DND-41 (cell line): ENCODE data around the gene HBA2.

Experiments used
- ATAC-seq: fragments of 200-7000 bp; cut with Tn5 transposase; 3 replicates; pipeline ENCODE4 v1.9.1; 2021; ENCODE audit warnings: low read depth; ENCODE audit not compliant: insufficient read depth
- DNase-seq: peaks from one replicate; pipeline ENCODE4 v3.0.0-alpha.2; 2020
- H2AFZ ChIP-seq: 2 replicates; pipeline ENCODE4 v1.6.0; 2012; ENCODE audit warnings: low read depth, low read length
- H3K27ac ChIP-seq: 2 replicates; pipeline ENCODE4 v1.5.1; 2012; ENCODE audit warnings: low read length, inconsistent platforms
- H3K27me3 ChIP-seq: fragments of 200-600 bp; sonication (generic); 2 replicates; pipeline ENCODE4 v1.6.0; 2012; ENCODE audit warnings: low read length, mild to moderate bottlenecking, inconsistent platforms; ENCODE audit not compliant: insufficient read depth, poor library complexity
- H3K36me3 ChIP-seq: 2 replicates; pipeline ENCODE4 v1.5.1; 2012; ENCODE audit warnings: low read length, inconsistent platforms; ENCODE audit not compliant: insufficient read depth
- H3K4me1 ChIP-seq: 2 replicates; pipeline ENCODE4 v1.5.1; 2012; ENCODE audit warnings: mild to moderate bottlenecking, low read length; ENCODE audit not compliant: insufficient read depth
- H3K4me2 ChIP-seq: 2 replicates; pipeline ENCODE4 v1.6.0; 2012; ENCODE audit warnings: mild to moderate bottlenecking, moderate library complexity, low read length, inconsistent platforms; ENCODE audit not compliant: insufficient read depth
- H3K4me3 ChIP-seq, 2 experiments: fragments of 200-600 bp in 1 of 2; shearing (Covaris generic) in 1 of 2; 2 replicates each; pipeline ENCODE4 v1.5.1; 2012 to 2016; ENCODE audit warnings: inconsistent platforms in 2 of 2, low read length in 2 of 2, mild to moderate bottlenecking in 2 of 2, low read depth in 1 of 2, moderate library complexity in 1 of 2
- H3K79me2 ChIP-seq: 2 replicates; pipeline ENCODE4 v1.6.0; 2012; ENCODE audit warnings: low read length, inconsistent platforms; ENCODE audit not compliant: insufficient read depth
- H3K9ac ChIP-seq: 2 replicates; pipeline ENCODE4 v1.6.0; 2012; ENCODE audit warnings: low read depth, mild to moderate bottlenecking, inconsistent platforms, low read length, moderate library complexity
- H3K9me3 ChIP-seq: 2 replicates; pipeline ENCODE4 v1.5.1; 2012; ENCODE audit warnings: low read length, moderate library complexity, mild to moderate bottlenecking, inconsistent platforms; ENCODE audit not compliant: insufficient read depth, severe bottlenecking
- H4K20me1 ChIP-seq: 2 replicates; pipeline ENCODE4 v1.6.0; 2012; ENCODE audit warnings: low read length; ENCODE audit not compliant: insufficient read depth
- CTCF ChIP-seq: IDR thresholded peaks from 2 replicates; pipeline ENCODE4 v1.5.1; 2012; ENCODE audit warnings: borderline replicate concordance, low read length, moderate library complexity, mild to moderate bottlenecking; ENCODE audit not compliant: poor library complexity, severe bottlenecking; ENCODE audit errors: extremely low read depth
- EZH2 ChIP-seq: IDR thresholded peaks from 3 replicates; pipeline ENCODE4 v1.6.1; 2012; ENCODE audit warnings: borderline replicate concordance, low read depth, mild to moderate bottlenecking, moderate library complexity, low read length, inconsistent platforms; ENCODE audit not compliant: severe bottlenecking

HBA2 gene

GRCh38 chr16:143456-143855 lies 29.2 kb upstream of the HBA2 start:
- no peak overlapping the region for H2AFZ ChIP-seq
- DNase-seq (no peak), ATAC-seq (no peak)
- no peak for TF ChIP-seq CTCF
- no peak for TF ChIP-seq EZH2
- no peak overlapping the region for H3K27ac ChIP-seq
- no peak overlapping the region for H3K9ac ChIP-seq
- no peaks in the 10 kb centered on the region for H4K20me1 ChIP-seq
- H3K27me3 ChIP-seq = no peaks in the 10 kb centered on the region
- peaks cover 9% of the 10 kb centered on the region; the same call in 1 of the 2 replicates for H3K4me1 ChIP-seq
- no peaks in the 10 kb centered on the region for H3K36me3 ChIP-seq
- H3K4me3 ChIP-seq = no peak overlapping the region
- no peak overlapping the region for H3K4me2 ChIP-seq
- 0 out of 2 replicates have a peak, but pooled peaks cover 2% of the 10 kb centered on the region for H3K79me2 ChIP-seq
- no peaks in the 10 kb centered on the region for H3K9me3 ChIP-seq

DNA sequence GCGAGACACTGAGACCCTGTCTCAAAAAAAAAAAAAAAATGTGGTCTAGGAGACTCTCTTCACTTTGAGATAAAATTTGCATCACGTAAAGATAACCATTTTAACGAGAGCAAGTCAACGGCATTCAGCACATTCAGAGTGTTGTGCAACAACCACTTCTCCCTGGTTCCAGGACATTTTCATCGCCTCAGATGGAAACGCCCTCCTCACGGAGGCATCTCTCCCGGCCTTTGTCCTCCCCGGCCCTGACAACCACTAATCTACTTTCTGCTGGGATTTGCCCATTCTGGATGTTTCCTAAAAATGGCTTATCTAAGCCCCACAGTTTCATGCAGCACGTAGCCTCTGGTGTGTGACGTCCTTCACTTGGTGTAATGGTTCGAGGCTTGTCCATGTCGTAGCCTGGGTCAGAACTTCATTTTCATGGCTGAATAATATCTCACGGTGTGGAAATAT lies 27.9 kb upstream of the HBA2 start:
- Histone ChIP-seq H4K20me1 (0 out of 2 replicates have a peak, but pooled peaks cover 3% of the 10 kb centered on the region), H3K9me3 (no peaks in the 10 kb centered on the region), H3K4me2 (no peak overlapping the region), H3K4me3 (no peak overlapping the region), H2AFZ (no peak overlapping the region), H3K79me2 (no peaks in the 10 kb centered on the region), H3K27me3 (no peaks in the 10 kb centered on the region), H3K36me3 (no peaks in the 10 kb centered on the region), H3K9ac (no peak overlapping the region), H3K27ac (no peak overlapping the region), H3K4me1 (peaks cover under 1% of the 10 kb centered on the region; the same call in 1 of the 2 replicates)
- ATAC-seq (no peak), DNase-seq (no peak)
- no peak for TF ChIP-seq EZH2

- ATAC-seq (no peak), DNase-seq (no peak)
- H2AFZ ChIP-seq = no peak overlapping the region
- TF ChIP-seq EZH2 (no peak), CTCF (no peak)
- no peaks in the 10 kb centered on the region for H3K36me3 ChIP-seq
- H3K4me2 ChIP-seq = no peak overlapping the region
- no peak overlapping the region for H3K27ac ChIP-seq
- no peaks in the 10 kb centered on the region for H3K79me2 ChIP-seq
- H3K4me3 ChIP-seq = no peak overlapping the region
- H3K27me3 ChIP-seq = no peaks in the 10 kb centered on the region
- 0 out of 2 replicates have a peak, but pooled peaks cover 3% of the 10 kb centered on the region for H4K20me1 ChIP-seq
- no peak overlapping the region for H3K9ac ChIP-seq
- H3K9me3 ChIP-seq = no peaks in the 10 kb centered on the region
- H3K4me1 ChIP-seq = no peaks in the 10 kb centered on the region
These were observed 26.0 kb upstream of the HBA2 start for GRCh38 chr16:146646-147045.

DNA sequence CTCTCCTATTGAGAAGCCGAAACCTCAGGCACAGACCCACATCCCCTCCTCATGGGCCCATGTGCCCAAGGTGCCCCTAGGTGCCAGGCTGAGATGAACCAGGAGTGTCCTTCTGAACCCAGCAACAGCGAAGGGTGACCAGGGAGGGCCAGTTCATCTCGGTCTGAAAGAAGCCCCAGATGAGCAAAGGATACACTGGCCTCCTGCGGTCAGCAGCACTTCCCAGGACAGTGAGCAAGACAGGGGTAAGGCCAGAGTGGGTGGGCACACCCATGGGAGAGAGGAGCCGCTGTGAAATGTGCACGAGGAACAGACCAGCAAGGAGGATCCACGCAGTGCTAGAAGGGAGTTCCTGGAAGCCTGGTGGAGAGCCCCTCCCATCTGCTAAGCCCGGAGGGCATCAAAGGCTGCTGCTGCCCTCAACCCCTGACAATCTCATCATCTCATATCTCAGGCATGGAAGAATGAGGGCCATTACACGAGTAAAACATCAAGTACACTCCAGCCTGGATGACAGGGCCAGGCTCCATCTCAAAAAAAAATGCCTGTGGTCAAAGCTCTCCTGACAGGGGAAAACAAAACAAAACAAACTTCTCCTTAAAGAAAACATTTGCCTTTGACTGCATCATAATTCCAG lies 23.5 kb upstream of the HBA2 start:
- Histone ChIP-seq H3K79me2 (no peaks in the 10 kb centered on the region), H3K27me3 (no peaks in the 10 kb centered on the region), H3K4me3 (no peak overlapping the region), H3K4me1 (no peaks in the 10 kb centered on the region), H3K4me2 (no peak overlapping the region), H3K36me3 (no peaks in the 10 kb centered on the region), H4K20me1 (0 out of 2 replicates have a peak, but pooled peaks cover 3% of the 10 kb centered on the region), H3K27ac (no peak overlapping the region), H3K9me3 (no peaks in the 10 kb centered on the region), H2AFZ (no peak overlapping the region), H3K9ac (no peak overlapping the region)
- no peak for DNase-seq
- ATAC-seq = peak; percentile 27; the same call in 1 of the 3 replicates
- no peak for TF ChIP-seq CTCF
- TF ChIP-seq EZH2 = no peak
